GM12872 (cell line): ENCODE results near the gene PRCC.

ENCODE experiments used
- TF ChIP-seq, protein P1 (sequence below): IDR thresholded peaks from 3 replicates; pipeline ENCODE4 v1.5.1; 2011; ENCODE audit warnings: low read depth, mild to moderate bottlenecking, low read length, moderate library complexity; ENCODE audit not compliant: insufficient read depth

Gene PRCC

GRCh38 chr1:156833603-156834002, 66.3 kb downstream of the PRCC start:
- TF ChIP-seq, protein P1, sequence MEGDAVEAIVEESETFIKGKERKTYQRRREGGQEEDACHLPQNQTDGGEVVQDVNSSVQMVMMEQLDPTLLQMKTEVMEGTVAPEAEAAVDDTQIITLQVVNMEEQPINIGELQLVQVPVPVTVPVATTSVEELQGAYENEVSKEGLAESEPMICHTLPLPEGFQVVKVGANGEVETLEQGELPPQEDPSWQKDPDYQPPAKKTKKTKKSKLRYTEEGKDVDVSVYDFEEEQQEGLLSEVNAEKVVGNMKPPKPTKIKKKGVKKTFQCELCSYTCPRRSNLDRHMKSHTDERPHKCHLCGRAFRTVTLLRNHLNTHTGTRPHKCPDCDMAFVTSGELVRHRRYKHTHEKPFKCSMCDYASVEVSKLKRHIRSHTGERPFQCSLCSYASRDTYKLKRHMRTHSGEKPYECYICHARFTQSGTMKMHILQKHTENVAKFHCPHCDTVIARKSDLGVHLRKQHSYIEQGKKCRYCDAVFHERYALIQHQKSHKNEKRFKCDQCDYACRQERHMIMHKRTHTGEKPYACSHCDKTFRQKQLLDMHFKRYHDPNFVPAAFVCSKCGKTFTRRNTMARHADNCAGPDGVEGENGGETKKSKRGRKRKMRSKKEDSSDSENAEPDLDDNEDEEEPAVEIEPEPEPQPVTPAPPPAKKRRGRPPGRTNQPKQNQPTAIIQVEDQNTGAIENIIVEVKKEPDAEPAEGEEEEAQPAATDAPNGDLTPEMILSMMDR: no peak

DNA sequence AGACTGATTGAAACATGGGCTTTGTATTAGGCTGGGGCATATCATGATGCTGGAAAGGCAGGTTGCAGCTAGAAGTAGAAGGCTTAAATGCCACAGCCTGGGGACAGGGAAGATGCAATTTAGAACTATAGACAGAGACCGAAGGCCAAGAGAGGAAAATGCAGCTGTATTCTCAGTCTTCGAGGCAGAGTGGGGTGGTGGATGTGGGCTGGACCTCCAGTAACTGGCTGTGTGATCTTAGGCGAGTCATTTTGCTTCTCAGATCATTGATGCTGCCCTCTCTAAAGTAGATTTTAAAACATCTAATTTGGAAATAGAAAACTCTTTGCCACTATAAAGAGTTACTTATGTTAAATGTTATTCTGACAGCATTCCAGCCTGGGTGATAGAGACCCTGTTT, 67.0 kb downstream of the PRCC start:
- TF ChIP-seq, protein P1: no peak

DNA sequence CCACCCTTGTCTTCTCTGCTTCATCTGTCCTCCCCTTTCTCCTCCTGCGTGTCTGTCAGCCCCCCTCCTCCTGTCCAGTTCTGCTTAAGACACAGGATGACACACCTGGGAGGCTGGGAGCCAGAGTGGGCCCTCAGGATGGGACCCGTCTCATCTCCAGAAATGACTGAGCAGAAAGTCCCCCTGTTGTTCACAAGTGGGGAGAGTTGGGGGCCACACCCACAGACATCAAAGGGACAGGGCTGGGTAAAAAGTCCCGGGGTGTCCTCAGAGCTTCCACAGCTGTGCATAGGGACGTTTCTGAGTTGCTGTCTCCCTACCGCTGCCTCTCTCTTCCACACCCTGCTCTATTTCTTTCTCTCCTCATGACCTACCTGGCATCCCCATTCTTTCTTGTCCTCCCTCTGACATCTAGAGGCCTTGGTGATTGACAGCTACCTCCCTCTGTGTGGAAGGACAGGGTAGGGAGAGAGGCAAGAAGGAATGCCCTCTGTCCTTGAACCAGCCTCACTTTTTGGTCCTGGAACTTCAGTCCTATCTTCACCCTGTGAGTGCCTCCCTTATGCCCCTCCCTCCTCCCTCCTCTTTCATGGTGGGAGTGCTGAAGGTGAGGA, 68.8 kb downstream of the PRCC start:
- TF ChIP-seq, protein P1: no peak

- TF ChIP-seq, protein P1: no peak
These were observed 69.6 kb downstream of the PRCC start for GRCh38 chr1:156836892-156837291.

DNA sequence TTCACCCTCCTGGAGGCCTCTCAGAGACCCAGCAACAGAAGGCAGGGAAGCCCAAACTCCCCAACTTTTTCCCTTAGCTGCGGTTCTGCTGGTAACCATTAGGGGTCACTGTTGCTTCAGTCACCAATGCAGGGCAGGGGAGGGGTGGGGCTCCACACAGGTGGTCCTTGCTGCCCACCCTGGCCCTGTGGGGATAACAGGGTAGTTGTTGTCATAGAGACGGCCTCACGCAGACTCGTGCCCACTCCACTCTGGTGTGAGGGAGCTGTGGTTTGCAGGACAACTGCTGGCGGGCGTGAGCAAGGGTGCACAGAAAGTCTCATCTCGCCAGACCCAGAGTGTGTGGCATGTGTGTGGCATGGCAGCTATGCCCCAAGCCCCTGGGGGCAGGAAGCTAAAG, 71.6 kb downstream of the PRCC start:
- TF ChIP-seq, protein P1: peak; percentile 95

DNA sequence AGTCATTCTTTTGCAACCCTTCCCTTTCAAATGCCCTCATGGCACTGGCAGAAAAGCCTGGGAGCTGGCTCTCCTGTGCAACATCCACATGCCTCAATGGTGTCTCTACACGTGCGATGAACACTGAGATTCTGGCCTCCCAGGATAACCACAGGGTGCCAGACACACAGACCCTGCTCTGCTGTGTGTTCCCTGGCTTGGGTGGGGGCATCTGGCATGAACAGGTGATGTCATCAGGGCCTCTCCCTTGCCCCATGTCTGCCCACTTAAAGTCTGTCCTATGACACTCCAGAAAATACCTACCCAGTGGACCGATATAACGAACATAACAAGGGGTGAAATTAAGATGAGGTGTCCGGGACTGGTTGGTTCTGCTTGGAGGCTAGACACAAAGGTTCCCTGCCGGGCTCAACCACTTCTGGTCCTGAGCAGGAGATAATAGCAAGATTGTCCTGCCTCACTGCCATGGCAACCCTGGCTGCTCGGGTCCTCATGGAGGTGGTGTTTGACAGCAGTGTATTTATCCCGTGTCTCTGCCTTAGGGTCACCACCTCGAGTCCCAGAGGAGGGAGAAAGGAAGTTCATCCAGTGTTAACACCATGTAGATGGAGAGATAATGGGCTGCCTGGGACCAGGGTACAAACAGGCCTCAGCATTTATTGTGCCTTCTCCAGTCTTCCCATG, 72.2 kb downstream of the PRCC start:
- TF ChIP-seq, protein P1: no peak

- TF ChIP-seq, protein P1: no peak
These were observed 73.0 kb downstream of the PRCC start for GRCh38 chr1:156840186-156840897.
